HEK293 (cell line): ENCODE results near the gene TMEM179.

Experiments used
- CTCF ChIA-PET: fragments of 350-600 bp; formaldehyde crosslinking; extraction: SDS; loops from one replicate; lab custom pipeline; 2021; ENCODE audit warnings: antibody characterized with exemption; lab: Yijun Ruan, JAX
- POLR2A ChIA-PET: fragments of 300-600 bp; formaldehyde crosslinking; extraction: SDS; loops from one replicate; lab custom pipeline; 2020; ENCODE audit warnings: antibody characterized with exemption, inconsistent platforms; lab: Yijun Ruan, JAX
- H3K27ac ChIP-seq: fragments of 200-500 bp; sonication (Bioruptor generic); 2 replicates; pipeline ENCODE4 v1.5.1; 2014; ENCODE audit warnings: low read depth, low read length, control low read depth, inconsistent platforms; ENCODE audit errors: extremely low read depth
- H3K36me3 ChIP-seq, 2 experiments: fragments of 200-500 bp in 1 of 2; sonication (Bioruptor generic) in 1 of 2; 1 replicate in 1 of 2; 2 replicates in 1 of 2; pipeline ENCODE4 v1.5.1; 2014 to 2017; ENCODE audit warnings: inconsistent platforms in 2 of 2, low read length in 2 of 2; ENCODE audit not compliant: control insufficient read depth in 2 of 2, insufficient read depth in 1 of 2
- H3K4me1 ChIP-seq: fragments of 200-500 bp; sonication (Bioruptor generic); 2 replicates; pipeline ENCODE4 v1.5.1; 2014; ENCODE audit warnings: mild to moderate bottlenecking, low read length, inconsistent platforms; ENCODE audit not compliant: control insufficient read depth, insufficient read depth
- H3K4me3 ChIP-seq: 2 replicates; pipeline ENCODE4 v1.5.1; 2011; ENCODE audit warnings: low read depth, mild to moderate bottlenecking, control low read depth, low read length, moderate library complexity
- H3K9me3 ChIP-seq: fragments of 200-500 bp; sonication (Bioruptor generic); 2 replicates; pipeline ENCODE4 v1.5.1; 2014; ENCODE audit warnings: low read depth, low read length, inconsistent platforms; ENCODE audit not compliant: control insufficient read depth, insufficient read depth
- CTCF ChIP-seq: fragments of 450-650 bp; formaldehyde crosslinking; IDR thresholded peaks from 2 replicates; pipeline ENCODE4 v1.5.1; 2016; ENCODE audit warnings: missing biosample characterization, missing genetic modification characterization
- EGR2 ChIP-seq: fragments of 450-650 bp; formaldehyde crosslinking; IDR thresholded peaks from 2 replicates; pipeline ENCODE4 v1.5.1; 2016; ENCODE audit warnings: low read depth, missing biosample characterization, missing genetic modification characterization
- GLI4 ChIP-seq: fragments of 450-650 bp; formaldehyde crosslinking; IDR thresholded peaks from 2 replicates; pipeline ENCODE4 v1.5.1; 2016; ENCODE audit warnings: missing biosample characterization, missing genetic modification characterization
- GLIS1 ChIP-seq: fragments of 450-650 bp; formaldehyde crosslinking; IDR thresholded peaks from 2 replicates; pipeline ENCODE4 v1.5.1; 2016; ENCODE audit warnings: missing biosample characterization, missing genetic modification characterization
- KLF17 ChIP-seq: fragments of 450-650 bp; formaldehyde crosslinking; IDR thresholded peaks from 2 replicates; pipeline ENCODE4 v1.5.1; 2016; ENCODE audit warnings: missing biosample characterization, missing genetic modification characterization
- KLF9 ChIP-seq: fragments of 450-650 bp; formaldehyde crosslinking; IDR thresholded peaks from 2 replicates; pipeline ENCODE4 v1.5.1; 2016; ENCODE audit warnings: missing biosample characterization, missing genetic modification characterization, low read depth
- PRDM10 ChIP-seq: fragments of 450-650 bp; formaldehyde crosslinking; IDR thresholded peaks from 2 replicates; pipeline ENCODE4 v1.5.1; 2016; ENCODE audit warnings: missing biosample characterization, missing genetic modification characterization
- SCRT2 ChIP-seq: fragments of 450-650 bp; formaldehyde crosslinking; IDR thresholded peaks from 2 replicates; pipeline ENCODE4 v1.5.1; 2016; ENCODE audit warnings: missing biosample characterization, missing genetic modification characterization
- SETDB1 ChIP-seq: IDR thresholded peaks from one replicate; pipeline ENCODE4 v1.6.1; 2017; ENCODE audit warnings: mild to moderate bottlenecking, low read length, moderate library complexity, mixed read lengths; ENCODE audit not compliant: insufficient read length
- SP3 ChIP-seq: fragments of 450-650 bp; formaldehyde crosslinking; IDR thresholded peaks from 2 replicates; pipeline ENCODE4 v1.5.1; 2016; ENCODE audit warnings: missing biosample characterization, missing genetic modification characterization
- SP7 ChIP-seq: fragments of 450-650 bp; formaldehyde crosslinking; IDR thresholded peaks from 2 replicates; pipeline ENCODE4 v1.5.1; 2016; ENCODE audit warnings: missing biosample characterization, missing genetic modification characterization
- ZBTB17 ChIP-seq: fragments of 450-650 bp; formaldehyde crosslinking; IDR thresholded peaks from 2 replicates; pipeline ENCODE4 v1.5.1; 2016; ENCODE audit warnings: missing biosample characterization, missing genetic modification characterization
- ZFHX2 ChIP-seq: fragments of 450-650 bp; formaldehyde crosslinking; conservative IDR thresholded peaks from 2 replicates; pipeline ENCODE4 v1.5.1; 2016; ENCODE audit warnings: missing biosample characterization, missing genetic modification characterization
- ZNF132 ChIP-seq: fragments of 450-650 bp; formaldehyde crosslinking; IDR thresholded peaks from 2 replicates; pipeline ENCODE4 v1.5.1; 2017; ENCODE audit warnings: missing biosample characterization, missing genetic modification characterization, borderline replicate concordance
- ZNF174 ChIP-seq: fragments of 450-650 bp; formaldehyde crosslinking; IDR thresholded peaks from 2 replicates; pipeline ENCODE4 v1.5.0; 2017; ENCODE audit warnings: missing biosample characterization, mild to moderate bottlenecking, missing genetic modification characterization
- ZNF214 ChIP-seq: fragments of 450-650 bp; formaldehyde crosslinking; IDR thresholded peaks from 2 replicates; pipeline ENCODE4 v1.5.1; 2017; ENCODE audit warnings: missing biosample characterization, mild to moderate bottlenecking, missing genetic modification characterization, borderline replicate concordance
- ZNF266 ChIP-seq: fragments of 450-650 bp; formaldehyde crosslinking; IDR thresholded peaks from 2 replicates; pipeline ENCODE4 v1.5.1; 2016; ENCODE audit warnings: missing biosample characterization, missing genetic modification characterization, low read depth
- ZNF292 ChIP-seq: fragments of 450-650 bp; formaldehyde crosslinking; IDR thresholded peaks from 2 replicates; pipeline ENCODE4 v1.5.1; 2016; ENCODE audit warnings: low read depth, missing biosample characterization, missing genetic modification characterization, borderline replicate concordance
- ZNF335 ChIP-seq: fragments of 450-650 bp; formaldehyde crosslinking; conservative IDR thresholded peaks from 2 replicates; pipeline ENCODE4 v1.5.1; 2016; ENCODE audit warnings: missing biosample characterization, missing genetic modification characterization
- ZNF366 ChIP-seq: fragments of 450-650 bp; formaldehyde crosslinking; conservative IDR thresholded peaks from 2 replicates; pipeline ENCODE4 v1.5.1; 2016; ENCODE audit warnings: missing biosample characterization, missing genetic modification characterization
- ZNF560 ChIP-seq: fragments of 450-650 bp; formaldehyde crosslinking; IDR thresholded peaks from 2 replicates; pipeline ENCODE4 v1.5.1; 2017; ENCODE audit warnings: missing biosample characterization, missing genetic modification characterization, borderline replicate concordance
- ZNF624 ChIP-seq: fragments of 450-650 bp; formaldehyde crosslinking; IDR thresholded peaks from 2 replicates; pipeline ENCODE4 v1.5.1; 2017; ENCODE audit warnings: missing biosample characterization, missing genetic modification characterization
- ZNF626 ChIP-seq: fragments of 450-650 bp; sonication (Bioruptor Pico); formaldehyde crosslinking; IDR thresholded peaks from 2 replicates; pipeline ENCODE4 v1.5.1; 2018; ENCODE audit warnings: missing biosample characterization, missing genetic modification characterization, inconsistent platforms
- ZNF692 ChIP-seq: fragments of 450-650 bp; formaldehyde crosslinking; IDR thresholded peaks from 2 replicates; pipeline ENCODE4 v1.5.1; 2016; ENCODE audit warnings: missing biosample characterization, missing genetic modification characterization
- ZNF791 ChIP-seq: fragments of 450-650 bp; formaldehyde crosslinking; IDR thresholded peaks from 2 replicates; pipeline ENCODE4 v1.5.1; 2016; ENCODE audit warnings: missing biosample characterization, missing genetic modification characterization

TMEM179 gene

GRCh38 chr14:104632781-104633180, 28.2 kb upstream of the TMEM179 start:
- POLR2A ChIA-PET, result no interaction called here
- no peak for TF ChIP-seq ZNF292 (tag by site-specific recombination)
- TF ChIP-seq GLI4, result no peak
- TF ChIP-seq SETDB1, result no peak
- TF ChIP-seq PRDM10 (tag by site-specific recombination), result peak; percentile 68
- TF ChIP-seq ZNF174 (tag by site-specific recombination), result no peak
- TF ChIP-seq, all 188 proteins: peak for 1

GRCh38 chr14:104624939-104625338, 20.4 kb upstream of the TMEM179 start:
- no peak overlapping the region for H3K27ac ChIP-seq
- TF ChIP-seq ZNF560, result no peak
- TF ChIP-seq GLIS1, result no peak
- no peak for TF ChIP-seq CTCF (tag by site-specific recombination)
- TF ChIP-seq ZNF626, result no peak
- no peak for TF ChIP-seq SCRT2 (tag by site-specific recombination)
- no peak for TF ChIP-seq ZNF132
- no peak for TF ChIP-seq ZNF266 (tag by site-specific recombination)
- no peaks in the 10 kb centered on the region for H3K4me1 ChIP-seq
- H3K9me3 ChIP-seq, result no peaks in the 10 kb centered on the region
- no peak overlapping the region for H3K4me3 ChIP-seq
- no peaks in the 10 kb centered on the region for H3K36me3 ChIP-seq
- CTCF ChIA-PET, result no interaction called here
- POLR2A ChIA-PET, result no interaction called here

More at GRCh38 chr14:104632781-104633180, 28.2 kb upstream of the TMEM179 start:
- CTCF ChIA-PET, result interaction anchor here (0.6 kb wide), 1 partner anchor 555 kb away, joined by 3 read pairs; no protein-coding TSS in a partner anchor
- H3K36me3 ChIP-seq, result no peaks in the 10 kb centered on the region
- no peaks in the 10 kb centered on the region for H3K9me3 ChIP-seq
- H3K4me1 ChIP-seq, result peaks cover 2% of the 10 kb centered on the region; the same call in 1 of the 2 replicates
- H3K27ac ChIP-seq, result no peak overlapping the region
- no peak overlapping the region for H3K4me3 ChIP-seq

- Histone ChIP-seq H3K9me3 (no peaks in the 10 kb centered on the region), H3K4me3 (no peak overlapping the region), H3K27ac (no peak overlapping the region), H3K36me3 (no peaks in the 10 kb centered on the region), H3K4me1 (no peaks in the 10 kb centered on the region)
- ChIA-PET CTCF (interaction anchor here (1.4 kb wide), 1 partner anchor 50 kb away, joined by 4 read pairs; no protein-coding TSS in a partner anchor), POLR2A (no interaction called here)
- TF ChIP-seq EGR2 (tag by site-specific recombination) (peak; percentile 94), ZNF791 (tag by site-specific recombination) (no peak), SP3 (no peak), SP7 (tag by site-specific recombination) (no peak), ZNF692 (tag by site-specific recombination) (no peak), KLF9 (tag by site-specific recombination) (no peak), KLF17 (no peak), ZNF214 (tag by site-specific recombination) (no peak), ZFHX2 (tag by site-specific recombination) (peak; percentile 92), ZBTB17 (peak; percentile 98), ZNF335 (tag by site-specific recombination) (no peak), ZNF624 (tag by site-specific recombination) (no peak), ZNF366 (tag by site-specific recombination) (peak; percentile 92)
These were observed 9.7 kb upstream of the TMEM179 start for GRCh38 chr14:104614126-104614812.
